Measurements from ENCODE around the gene LTBP1.

LTBP1 gene

GRCh38 chr2:33020883-33021282 is 74.1 kb downstream of the LTBP1 start:
- Histone ChIP-seq H4K20me1 (ENCODE audit: insufficient read depth) (no peaks in the 10 kb centered on the region), H3K4me2 (no peak overlapping the region), H3K27ac (no peak overlapping the region), H3K36me3 (ENCODE audit: insufficient read depth) (no peaks in the 10 kb centered on the region), H3K4me3 (IDR thresholded peaks at IDR 0.05; ENCODE audit: insufficient read depth, low read depth, low read length) (no peak overlapping the region), H3K79me2 (ENCODE audit: insufficient read depth, low read depth) (no peaks in the 10 kb centered on the region), H3K27me3 (ENCODE audit: insufficient read depth, low read depth) (no peaks in the 10 kb centered on the region), H3K9ac (no peak overlapping the region), H3K4me1 (ENCODE audit: low read depth, poor library complexity, severe bottlenecking) (no peaks in the 10 kb centered on the region), H2AFZ (ENCODE audit: low read depth) (no peak overlapping the region)
- no peak for TF ChIP-seq CTCF (conservative IDR thresholded peaks at IDR 0.05; ENCODE audit: low read depth, low read length)

GRCh38 chr2:33021542-33022227 is 74.9 kb downstream of the LTBP1 start:
- Histone ChIP-seq H3K27me3 (ENCODE audit: insufficient read depth, low read depth) (no peaks in the 10 kb centered on the region), H3K27ac (no peak overlapping the region), H3K79me2 (ENCODE audit: insufficient read depth, low read depth) (no peaks in the 10 kb centered on the region), H3K36me3 (ENCODE audit: insufficient read depth) (no peaks in the 10 kb centered on the region), H3K4me3 (IDR thresholded peaks at IDR 0.05; ENCODE audit: insufficient read depth, low read depth, low read length) (no peak overlapping the region), H2AFZ (ENCODE audit: low read depth) (no peak overlapping the region), H3K9ac (no peak overlapping the region), H3K4me1 (ENCODE audit: low read depth, poor library complexity, severe bottlenecking) (no peaks in the 10 kb centered on the region), H3K4me2 (no peak overlapping the region), H4K20me1 (ENCODE audit: insufficient read depth) (no peaks in the 10 kb centered on the region)
- no peak for TF ChIP-seq CTCF (conservative IDR thresholded peaks at IDR 0.05; ENCODE audit: low read depth, low read length)

- H3K9ac ChIP-seq, result no peak overlapping the region
These were observed 75.7 kb downstream of the LTBP1 start for GRCh38 chr2:33022395-33022985.

GRCh38 chr2:33022989-33023727 is 76.4 kb downstream of the LTBP1 start:
- TF ChIP-seq CTCF (conservative IDR thresholded peaks at IDR 0.05; ENCODE audit: low read depth, low read length), result no peak
- Histone ChIP-seq H3K27ac (no peak overlapping the region), H2AFZ (ENCODE audit: low read depth) (no peak overlapping the region), H3K27me3 (ENCODE audit: insufficient read depth, low read depth) (no peaks in the 10 kb centered on the region), H3K36me3 (ENCODE audit: insufficient read depth) (no peaks in the 10 kb centered on the region), H3K4me3 (IDR thresholded peaks at IDR 0.05; ENCODE audit: insufficient read depth, low read depth, low read length) (no peak overlapping the region), H3K4me1 (ENCODE audit: low read depth, poor library complexity, severe bottlenecking) (no peaks in the 10 kb centered on the region), H3K9ac (no peak overlapping the region), H4K20me1 (ENCODE audit: insufficient read depth) (no peaks in the 10 kb centered on the region), H3K79me2 (ENCODE audit: insufficient read depth, low read depth) (no peaks in the 10 kb centered on the region), H3K4me2 (no peak overlapping the region)

More at GRCh38 chr2:33022395-33022985, 75.7 kb downstream of the LTBP1 start:
- no peak for TF ChIP-seq CTCF (conservative IDR thresholded peaks at IDR 0.05; ENCODE audit: low read depth, low read length)
- no peak overlapping the region for H2AFZ ChIP-seq (ENCODE audit: low read depth)
- H3K4me2 ChIP-seq, result no peak overlapping the region
- H3K4me1 ChIP-seq (ENCODE audit: low read depth, poor library complexity, severe bottlenecking), result no peaks in the 10 kb centered on the region
- H3K4me3 ChIP-seq (IDR thresholded peaks at IDR 0.05; ENCODE audit: insufficient read depth, low read depth, low read length), result no peak overlapping the region
- H3K27me3 ChIP-seq (ENCODE audit: insufficient read depth, low read depth), result no peaks in the 10 kb centered on the region
- no peaks in the 10 kb centered on the region for H4K20me1 ChIP-seq (ENCODE audit: insufficient read depth)
- H3K79me2 ChIP-seq (ENCODE audit: insufficient read depth, low read depth), result no peaks in the 10 kb centered on the region
- no peaks in the 10 kb centered on the region for H3K36me3 ChIP-seq (ENCODE audit: insufficient read depth)
- no peak overlapping the region for H3K27ac ChIP-seq

Data from KMS-11 (cell line).